ENCODE measurements around the gene TMEM175.

TMEM175 gene

GRCh38 chr4:946517-947471 is 14.5 kb downstream of the TMEM175 start:
- DNase-seq (ENCODE audit: low read depth in 3 of 3), result no peak

DNA sequence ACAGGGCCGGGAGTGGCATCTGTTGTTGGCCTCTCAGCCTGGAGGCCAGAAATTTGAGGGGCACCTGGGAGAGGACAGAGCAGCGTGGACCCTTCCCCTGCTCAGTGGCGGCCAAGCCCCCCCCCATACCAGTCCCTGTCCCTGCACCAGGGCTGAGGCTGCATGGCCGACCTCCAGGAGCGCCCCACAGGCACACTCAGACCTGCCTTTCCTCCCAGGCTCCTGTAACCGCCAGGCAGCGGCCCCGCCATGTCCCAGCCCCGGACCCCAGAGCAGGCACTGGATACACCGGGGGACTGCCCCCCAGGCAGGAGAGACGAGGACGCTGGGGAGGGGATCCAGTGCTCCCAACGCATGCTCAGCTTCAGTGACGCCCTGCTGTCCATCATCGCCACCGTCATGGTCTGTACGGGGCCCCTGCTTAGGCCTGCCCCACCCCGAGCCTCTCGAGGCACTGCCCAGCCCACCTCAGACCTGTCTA is 15.3 kb downstream of the TMEM175 start:
- no peak for DNase-seq (ENCODE audit: low read depth in 3 of 3)

DNA sequence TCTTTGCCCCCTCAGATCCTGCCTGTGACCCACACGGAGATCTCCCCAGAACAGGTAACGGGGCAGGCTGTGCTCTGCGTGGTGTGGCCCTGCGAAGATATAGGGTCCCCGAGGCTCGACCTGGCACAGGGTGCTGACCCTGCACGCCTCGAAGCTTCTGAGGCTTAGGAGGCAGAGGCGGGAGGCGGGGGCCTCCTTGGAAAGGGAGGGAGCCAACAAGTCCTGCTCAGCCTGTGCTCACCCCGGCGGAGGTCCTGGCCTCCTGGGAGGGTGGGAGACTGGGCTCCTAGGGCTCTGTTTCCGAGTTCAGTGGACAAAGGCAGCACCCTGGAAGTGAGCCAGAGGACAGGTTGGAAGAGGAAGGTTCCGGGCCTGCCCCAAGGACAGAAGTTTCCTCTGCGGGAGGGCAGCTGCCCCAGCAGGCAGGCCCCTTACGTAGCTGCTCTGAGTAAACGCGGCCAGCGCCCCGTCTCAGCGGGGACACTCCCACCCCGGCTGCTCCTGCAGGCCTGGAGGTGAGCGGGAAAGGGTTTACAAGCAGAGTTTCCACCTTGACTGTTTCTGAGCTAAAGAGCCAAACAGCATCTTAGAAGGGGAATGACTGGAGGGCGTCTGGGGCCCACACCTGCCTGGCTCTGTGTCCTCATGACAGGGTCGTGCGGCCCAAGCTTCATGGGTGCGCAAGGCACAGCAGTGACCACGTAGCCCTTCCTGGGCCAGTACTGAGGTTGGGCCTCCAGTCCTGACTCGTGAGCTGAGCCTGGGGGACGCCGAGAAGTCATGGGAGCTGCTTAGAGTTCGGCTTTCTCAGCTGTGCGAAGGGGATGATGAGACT is 16.1 kb downstream of the TMEM175 start:
- DNase-seq (ENCODE audit: low read depth in 3 of 3), result no peak

- DNase-seq (ENCODE audit: low read depth in 3 of 3), result no peak
Measured at GRCh38 chr4:948936-949300, 16.7 kb downstream of the TMEM175 start.

DNA sequence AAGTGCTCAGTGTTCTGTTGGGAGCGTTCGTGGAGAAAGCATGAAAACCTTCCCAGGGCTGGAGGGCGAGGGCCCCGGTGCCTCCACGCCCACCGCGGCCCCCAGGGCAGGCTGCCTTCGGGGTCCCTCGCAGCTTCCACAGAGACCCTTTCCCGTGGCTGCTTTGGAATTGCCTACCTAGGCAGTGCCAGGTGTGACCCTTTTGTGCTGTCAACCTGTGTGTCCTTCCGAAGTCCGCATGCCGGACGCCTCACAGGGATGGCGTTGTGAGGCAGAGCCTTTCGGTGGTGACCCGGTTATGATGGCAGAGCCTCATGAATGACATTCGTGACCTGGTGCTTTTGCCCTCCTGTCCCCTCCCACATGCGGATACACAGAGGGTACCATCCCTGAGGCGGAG is 17.4 kb downstream of the TMEM175 start:
- DNase-seq (ENCODE audit: low read depth in 3 of 3), result no peak

- DNase-seq (ENCODE audit: low read depth in 3 of 3), result no peak
Measured at GRCh38 chr4:950136-951020, 18.1 kb downstream of the TMEM175 start.

- DNase-seq (ENCODE audit: low read depth in 3 of 3), result no peak
Measured at GRCh38 chr4:951186-951585, 18.9 kb downstream of the TMEM175 start.

GRCh38 chr4:951594-952468 is 19.6 kb downstream of the TMEM175 start:
- no peak for DNase-seq (ENCODE audit: low read depth in 3 of 3)

GRCh38 chr4:952881-953573 is 20.8 kb downstream of the TMEM175 start:
- no peak for DNase-seq (ENCODE audit: low read depth in 3 of 3)

DNA sequence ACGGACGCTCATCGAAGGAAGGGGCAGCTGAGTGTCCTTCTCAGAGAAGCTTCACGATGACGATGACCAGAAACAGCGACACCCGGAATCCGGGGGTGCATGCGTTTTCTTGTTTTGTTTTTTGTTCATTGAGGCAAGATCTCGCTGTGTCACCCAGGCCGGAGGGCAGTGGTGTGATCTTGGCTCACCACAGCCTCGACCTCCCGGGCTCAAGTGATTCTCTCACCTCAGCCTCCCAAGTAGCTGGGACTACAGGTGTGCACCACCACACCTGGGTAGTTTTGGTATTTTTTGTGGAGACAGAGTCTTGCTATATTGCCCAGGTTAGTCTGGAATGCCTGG is 21.3 kb downstream of the TMEM175 start:
- DNase-seq (ENCODE audit: low read depth in 3 of 3), result no peak

DNA sequence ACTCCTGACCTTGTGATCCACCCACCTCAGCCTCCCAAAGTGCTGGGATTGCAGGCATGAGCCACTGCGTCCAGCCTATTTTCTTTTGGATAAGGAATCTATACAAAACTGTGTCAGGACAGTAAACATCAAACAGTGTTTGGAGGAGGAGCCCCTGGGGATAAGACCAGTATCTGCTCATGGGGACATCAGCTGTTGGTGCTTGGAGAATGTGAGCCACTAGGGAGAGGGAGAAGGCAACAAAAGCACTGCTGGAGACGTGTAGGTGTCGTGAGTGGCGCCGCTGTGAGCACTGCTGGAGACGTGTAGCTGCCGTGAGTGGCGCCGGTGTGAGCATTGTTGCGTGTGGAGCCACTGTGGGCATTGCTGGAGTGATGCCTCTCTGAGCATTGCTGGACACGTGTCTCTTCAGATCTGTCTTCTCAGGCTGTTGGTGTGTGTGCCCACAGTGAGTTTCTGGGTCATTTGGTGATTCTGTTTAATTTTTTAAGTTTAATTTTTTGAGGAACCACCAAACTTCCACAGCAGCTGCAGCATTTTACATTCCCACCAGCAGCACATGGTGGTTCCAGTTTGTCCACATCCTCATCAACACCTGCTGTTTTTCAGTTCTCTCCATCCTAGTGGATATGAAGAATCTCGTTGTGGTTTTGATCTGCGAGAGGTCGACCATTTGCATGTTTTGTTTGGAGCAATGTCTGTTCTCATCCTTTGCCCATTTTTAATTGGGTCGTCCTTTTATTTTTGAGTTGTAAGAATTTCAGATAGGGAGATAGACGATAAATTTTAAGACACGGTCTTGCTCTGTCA is 22.2 kb downstream of the TMEM175 start:
- DNase-seq (ENCODE audit: low read depth in 3 of 3), result no peak

- no peak for DNase-seq (ENCODE audit: low read depth in 3 of 3)
Measured at GRCh38 chr4:955161-955921, 23.1 kb downstream of the TMEM175 start.

DNA sequence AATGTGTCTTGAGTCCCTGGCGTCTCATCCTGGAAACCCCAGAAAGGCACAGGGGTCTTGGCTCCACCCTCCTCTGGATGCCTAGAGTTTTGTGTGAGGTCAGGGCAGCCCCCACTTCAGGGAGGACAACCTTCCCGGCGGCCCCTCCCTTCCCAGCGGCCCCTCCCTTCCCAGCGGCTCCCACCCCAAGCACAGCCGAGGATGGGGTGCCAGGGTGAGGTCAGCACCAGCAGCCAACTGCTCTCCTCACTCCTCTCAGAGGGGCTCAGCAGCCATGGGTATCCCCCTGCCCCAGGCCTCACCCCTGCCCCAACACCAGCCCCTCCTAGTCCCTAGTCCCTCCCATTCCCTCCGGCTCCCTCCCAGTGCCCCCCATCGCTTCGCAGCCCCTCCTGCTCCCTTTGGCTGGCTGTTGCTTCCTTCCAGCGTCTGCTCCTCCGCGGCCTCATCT is 23.7 kb downstream of the TMEM175 start:
- no peak for DNase-seq (ENCODE audit: low read depth in 3 of 3)

- DNase-seq (ENCODE audit: low read depth in 3 of 3), result no peak
Measured at GRCh38 chr4:956531-957230, 24.4 kb downstream of the TMEM175 start.

GRCh38 chr4:957231-957580 is 24.9 kb downstream of the TMEM175 start:
- DNase-seq (ENCODE audit: low read depth in 3 of 3), result no peak

- no peak for DNase-seq (ENCODE audit: low read depth in 3 of 3)
Measured at GRCh38 chr4:957581-958313, 25.5 kb downstream of the TMEM175 start.

- DNase-seq (ENCODE audit: low read depth in 3 of 3), result no peak
Measured at GRCh38 chr4:958314-958665, 26.0 kb downstream of the TMEM175 start.
